ENCODE data around the gene NAT14.

NAT14 gene

DNA sequence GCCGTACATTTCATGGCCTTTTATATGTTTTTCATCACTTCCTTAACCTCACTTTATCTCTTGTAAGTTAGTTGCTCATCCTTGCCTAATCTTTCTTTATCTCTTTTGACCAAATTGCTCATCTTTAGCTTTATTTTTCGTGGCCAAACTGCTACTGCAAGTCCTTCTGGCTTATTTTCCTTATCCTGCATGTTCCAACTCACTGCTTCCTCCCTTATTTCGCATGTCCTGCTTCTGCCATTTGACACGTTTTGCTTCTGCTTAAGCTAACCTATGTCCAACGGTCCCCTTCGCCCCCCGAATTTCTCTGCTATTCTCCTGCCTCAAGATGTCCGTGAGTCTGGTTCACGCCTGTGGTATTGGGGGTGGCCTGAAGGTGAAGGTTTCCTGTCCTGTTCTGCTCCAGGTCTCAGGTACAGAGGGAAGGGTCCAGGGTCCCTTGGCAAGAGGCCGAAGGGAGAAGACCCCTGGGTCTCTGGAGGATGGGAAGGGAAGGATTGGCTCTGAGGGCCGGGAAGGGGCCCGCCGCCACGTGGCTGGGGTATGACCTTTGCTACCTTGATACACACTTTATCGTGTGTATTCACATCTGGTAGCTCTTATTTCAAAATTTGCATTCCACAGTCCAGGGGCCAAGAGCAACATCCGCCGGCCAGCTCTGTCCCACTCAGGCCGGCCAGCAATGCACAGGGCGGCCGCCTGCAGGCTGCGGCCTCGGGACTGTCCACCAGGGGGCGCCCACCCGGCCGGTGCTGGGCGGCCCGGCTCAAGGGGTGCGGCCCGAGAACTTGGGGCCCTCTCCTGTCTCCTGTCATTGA is 17.5 kb upstream of the NAT14 start:
- peak in 1 of 2 donors; percentile 50 for DNase-seq (ENCODE audit: low read depth in 2 of 2, low spot score in 1 of 2)

DNA sequence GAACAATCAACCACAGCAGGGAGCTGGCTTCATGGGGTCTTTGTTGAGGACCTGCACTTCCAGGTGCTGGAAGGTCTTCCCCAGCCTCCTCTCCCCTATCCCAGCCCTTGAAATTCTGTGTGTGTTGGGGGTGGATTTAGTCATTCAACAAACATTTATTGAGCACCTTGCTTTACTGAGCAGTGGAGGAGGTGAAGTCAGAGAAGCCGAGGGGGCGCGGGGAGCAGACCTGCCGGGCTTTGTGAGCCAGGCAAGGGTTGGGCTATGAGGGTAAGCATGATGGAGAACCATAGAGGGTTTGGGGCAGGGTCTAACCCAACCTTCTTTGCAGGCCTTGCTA is 17.0 kb upstream of the NAT14 start:
- DNase-seq (ENCODE audit: low read depth in 2 of 2, low spot score in 1 of 2), result no peak

DNA sequence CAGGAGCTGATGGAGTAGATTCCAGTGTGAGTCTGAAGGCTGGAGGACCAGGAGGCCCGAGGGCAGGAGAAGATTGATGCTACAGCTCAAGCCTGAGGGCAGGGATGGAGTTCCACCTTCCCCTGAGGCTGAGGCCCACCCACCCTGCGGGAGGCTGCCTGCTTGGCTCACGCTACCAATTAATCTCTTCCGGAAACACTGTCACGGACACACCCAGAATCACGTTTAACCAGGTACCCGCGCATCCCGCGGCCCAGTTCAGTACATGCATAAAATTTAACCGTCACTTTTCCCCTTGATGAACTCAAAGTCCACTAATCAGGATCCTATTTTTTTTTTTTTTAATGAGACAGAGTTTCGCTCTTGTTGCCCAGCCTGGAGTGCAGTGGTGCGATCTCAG is 13.7 kb upstream of the NAT14 start:
- no peak for DNase-seq (ENCODE audit: low read depth in 2 of 2, low spot score in 1 of 2)

DNA sequence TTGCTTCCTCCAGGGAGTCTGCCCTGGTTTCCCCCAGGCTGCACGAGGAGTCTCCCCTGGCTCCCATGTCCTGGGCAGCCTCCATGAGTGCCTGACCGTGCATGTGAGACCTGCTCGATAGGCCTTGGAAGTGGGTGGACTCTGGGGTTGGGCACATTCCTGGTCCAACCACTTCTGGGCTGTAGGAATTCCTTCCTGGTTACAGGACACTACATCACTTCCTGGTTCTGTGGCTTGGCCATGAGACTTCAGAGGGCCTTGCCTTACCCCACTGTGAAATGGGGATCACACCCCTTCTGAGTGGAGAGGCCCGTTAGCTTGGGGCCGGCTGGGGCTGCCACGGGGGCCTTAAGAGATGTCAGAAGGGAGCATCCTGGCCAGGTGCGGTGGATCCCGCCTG is 12.5 kb upstream of the NAT14 start:
- DNase-seq (ENCODE audit: low read depth in 2 of 2, low spot score in 1 of 2), result no peak

DNA sequence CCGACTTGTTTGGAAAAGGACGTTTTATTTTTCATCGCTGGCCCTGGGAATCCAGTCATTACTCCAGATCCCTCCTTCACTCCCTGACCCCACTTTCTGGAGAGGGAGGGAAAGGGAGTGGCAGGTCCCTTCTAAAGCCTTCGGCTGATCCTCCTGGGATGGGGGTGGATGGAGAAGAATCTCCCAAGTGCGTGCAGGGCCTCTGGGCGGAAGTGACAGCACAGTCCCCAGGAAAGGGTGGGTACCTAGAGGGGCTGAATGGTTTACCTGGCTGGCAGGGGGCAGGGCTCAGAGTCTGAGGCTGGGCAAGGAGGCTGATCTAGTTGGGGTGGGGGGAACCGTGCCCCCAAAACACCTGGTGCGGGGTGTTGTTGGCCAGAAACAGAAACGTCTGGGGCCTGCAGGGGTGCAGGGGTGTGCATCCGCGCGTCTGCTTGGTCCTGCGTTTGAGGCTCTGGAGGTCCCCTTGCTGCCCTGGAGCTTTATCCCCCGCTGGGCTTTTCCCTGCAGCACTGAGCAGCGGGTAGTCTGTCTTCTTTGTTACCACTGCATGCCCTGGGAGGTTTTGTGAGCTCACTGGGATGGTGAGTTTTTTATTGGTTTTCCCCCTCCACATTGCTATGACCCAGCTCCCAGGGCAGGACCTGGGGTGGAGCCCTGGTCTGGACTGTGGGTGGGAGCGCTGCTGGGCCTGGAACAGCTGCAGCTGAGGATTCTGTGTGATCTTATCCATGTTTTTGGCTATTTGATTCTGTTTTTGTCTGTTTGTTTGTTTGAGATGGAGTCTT is 11.6 kb upstream of the NAT14 start:
- DNase-seq (ENCODE audit: low read depth in 2 of 2, low spot score in 1 of 2), result no peak

DNA sequence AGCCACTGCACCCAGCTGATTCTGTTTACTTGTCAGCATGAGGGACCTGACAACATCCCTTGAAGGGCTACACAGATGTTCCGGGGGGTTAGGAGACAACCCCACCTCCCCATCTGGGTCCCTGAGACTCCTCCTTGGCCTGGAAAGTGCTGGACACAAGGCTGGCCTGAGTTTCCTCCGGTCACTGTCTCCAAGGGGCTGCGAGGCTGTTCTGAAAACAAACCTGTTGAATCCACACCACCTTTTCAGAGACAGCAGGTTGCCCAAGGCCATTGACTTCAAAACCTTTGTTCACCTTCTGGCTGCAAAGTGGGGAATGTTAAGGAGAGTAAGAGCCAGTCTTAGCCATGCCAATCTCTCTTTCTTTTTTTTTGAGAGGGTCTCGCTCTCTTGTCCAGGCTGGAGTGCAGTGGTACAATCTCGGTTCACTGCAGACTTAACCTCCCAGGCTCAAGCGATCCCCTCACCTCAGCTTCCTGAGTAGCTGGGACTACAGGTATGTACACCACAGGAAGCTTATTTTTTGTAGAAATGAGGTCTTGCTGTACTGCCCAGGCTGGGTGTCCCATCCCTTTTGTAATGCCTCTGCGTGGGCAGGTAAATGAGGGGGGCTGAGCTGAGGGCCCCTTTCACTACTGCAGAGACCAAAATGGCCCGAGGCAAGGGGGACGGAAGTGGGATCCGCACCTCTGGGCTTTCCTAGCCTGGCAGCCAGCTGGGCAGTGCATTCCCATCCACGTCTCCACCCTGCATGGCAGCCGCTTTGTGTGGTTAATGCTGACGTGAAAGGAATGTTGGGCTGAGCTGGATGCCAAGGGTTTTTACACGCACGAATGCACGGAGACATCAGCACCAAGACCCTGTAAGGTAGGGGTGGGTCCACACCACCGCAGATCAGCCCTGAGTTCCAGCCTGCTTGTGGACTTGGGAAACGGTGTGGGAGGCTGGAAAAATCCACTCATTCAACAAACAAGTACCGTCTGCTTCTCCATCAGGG is 10.4 kb upstream of the NAT14 start:
- DNase-seq (ENCODE audit: low read depth in 2 of 2, low spot score in 1 of 2), result no peak

DNA sequence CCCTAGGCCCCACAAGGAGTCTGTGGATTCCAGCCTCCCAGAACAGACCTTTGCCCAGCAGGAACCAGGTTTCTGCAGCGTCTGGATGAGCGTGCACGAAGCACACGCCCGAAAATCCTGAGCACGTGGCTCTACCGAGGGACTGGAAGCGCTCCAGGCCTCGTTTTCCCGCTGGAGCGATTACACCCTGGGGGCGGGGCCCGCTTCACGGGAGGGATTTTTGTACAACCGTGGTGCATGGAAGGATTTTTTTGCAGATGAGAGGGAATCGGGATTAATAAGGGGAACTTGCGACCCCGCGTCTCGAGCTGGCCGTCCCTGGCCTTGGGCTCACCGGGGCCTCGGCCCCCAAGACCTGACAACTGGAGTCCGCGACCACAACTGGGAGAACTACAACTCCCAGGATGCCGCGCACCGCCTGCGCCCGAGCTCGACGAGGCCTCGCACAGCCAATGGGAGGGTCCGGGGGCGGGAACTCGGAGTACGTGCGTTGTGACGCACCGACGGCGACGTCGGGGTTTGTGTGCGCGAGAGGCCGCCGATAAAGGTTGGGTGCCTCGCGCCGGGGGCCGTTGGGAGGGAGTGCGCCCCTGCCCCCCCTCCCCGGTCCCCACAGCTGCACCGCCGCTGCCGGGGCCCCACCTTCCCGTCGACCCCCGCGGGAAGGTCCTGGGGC is 8.8 kb upstream of the NAT14 start, which contains the start of gene ZNF628:
TSS of gene ZNF628 (plus strand) at position 518 of the 676 bp plus-strand sequence. CDS start 3,294 bp downstream, outside the sequence.
- peak; percentile 95 to 97 for DNase-seq (ENCODE audit: low read depth in 2 of 2, low spot score in 1 of 2)

DNA sequence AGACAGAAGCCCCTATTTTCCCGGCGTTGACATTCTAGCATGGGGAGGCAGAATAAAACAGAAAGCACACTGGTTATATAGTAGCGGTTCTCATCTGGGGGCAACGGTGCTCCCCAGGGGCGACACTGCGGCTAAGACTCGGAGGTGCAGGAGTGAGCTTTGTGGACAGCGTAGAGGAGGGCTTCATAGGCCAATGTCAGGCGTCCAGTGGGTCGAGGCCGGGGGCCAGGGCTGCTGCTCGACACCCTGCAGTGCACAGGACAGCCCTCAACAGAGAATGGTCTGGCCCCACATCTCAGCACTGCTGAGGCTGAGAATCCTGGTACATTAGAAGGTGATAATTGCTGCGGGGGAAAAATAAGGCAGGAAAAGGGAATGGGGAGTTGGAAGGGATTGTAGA is 7.1 kb upstream of the NAT14 start:
- no peak for DNase-seq (ENCODE audit: low read depth in 2 of 2, low spot score in 1 of 2)

DNA sequence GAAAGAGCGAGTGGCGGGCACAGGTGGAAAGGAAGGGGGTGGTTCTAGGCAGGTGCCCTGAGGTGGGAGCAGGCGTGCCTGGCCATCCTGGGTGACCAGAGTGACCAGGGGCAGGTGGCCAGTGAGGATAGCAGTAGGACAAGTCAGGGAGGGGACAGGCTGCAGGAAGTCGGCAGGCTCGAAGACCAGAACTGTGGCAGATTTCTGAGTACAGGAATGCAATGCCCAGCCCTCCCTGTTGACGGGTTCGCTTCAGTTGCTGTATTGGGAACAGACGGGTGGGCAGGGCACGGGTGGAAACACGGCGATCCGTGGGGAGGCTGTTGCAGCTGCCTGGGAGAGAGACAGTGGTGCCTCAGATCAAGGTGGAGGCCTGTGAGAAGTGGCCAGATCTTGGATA is 6.6 kb upstream of the NAT14 start:
- no peak for DNase-seq (ENCODE audit: low read depth in 2 of 2, low spot score in 1 of 2)

DNA sequence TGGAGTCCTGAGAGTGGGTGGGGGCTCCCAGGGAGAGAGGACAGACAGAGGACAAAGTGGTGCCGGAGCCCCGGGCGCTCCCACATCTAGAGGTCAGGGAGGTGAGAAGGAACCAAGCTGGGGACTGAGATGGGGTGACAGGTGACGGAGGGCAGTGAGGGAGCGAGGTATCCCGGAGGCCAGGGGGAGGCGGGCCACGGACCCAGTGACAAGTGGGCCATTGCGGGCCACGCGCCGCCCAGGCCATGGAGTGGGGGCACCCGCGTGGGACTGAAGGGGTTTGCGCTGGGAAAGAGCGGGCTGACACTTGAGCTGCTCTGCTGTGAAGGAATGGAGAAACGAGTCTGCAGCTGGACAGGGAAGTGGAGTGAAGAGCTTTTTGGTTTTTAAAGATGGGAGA is 5.9 kb upstream of the NAT14 start:
- DNase-seq (ENCODE audit: low read depth in 2 of 2, low spot score in 1 of 2), result no peak

DNA sequence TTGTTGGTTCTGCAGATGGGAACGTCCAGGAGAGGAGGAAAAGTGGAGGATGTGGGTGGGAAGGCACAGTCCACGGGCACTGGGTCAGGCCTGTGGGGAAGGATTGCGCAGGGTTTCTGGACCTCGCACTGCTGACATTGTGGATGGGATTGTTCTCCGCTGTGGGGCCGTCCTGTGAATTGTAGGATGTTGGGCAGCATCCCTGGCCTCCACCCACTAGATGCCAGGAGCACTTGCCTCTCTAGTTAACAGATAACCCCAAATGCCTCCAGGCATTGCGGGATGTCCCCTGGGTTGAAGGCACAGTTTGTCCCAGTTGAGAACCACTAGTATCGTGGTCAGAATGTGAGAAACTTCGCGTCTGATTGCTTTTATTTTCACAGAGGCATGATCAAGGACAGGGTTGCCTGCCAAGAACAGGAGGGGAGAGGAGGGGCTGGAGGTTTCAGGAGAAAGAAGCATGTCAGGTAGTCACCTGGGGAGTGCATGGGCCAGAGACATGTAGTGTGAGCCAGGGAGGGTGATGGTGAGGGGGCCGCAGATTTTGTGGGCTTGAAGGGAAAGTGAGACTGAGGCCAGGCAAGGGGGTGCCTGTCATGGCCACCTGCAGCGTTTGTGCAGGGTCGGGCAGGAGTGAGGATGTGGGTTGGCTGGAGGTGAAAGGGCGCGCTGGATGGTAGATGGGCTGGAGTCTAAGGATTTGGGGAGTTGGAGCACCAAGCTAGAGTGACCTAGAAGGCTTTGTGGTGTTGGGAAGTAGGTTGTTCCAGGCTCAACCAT is 5.3 kb upstream of the NAT14 start:
- no peak for DNase-seq (ENCODE audit: low read depth in 2 of 2, low spot score in 1 of 2)

DNA sequence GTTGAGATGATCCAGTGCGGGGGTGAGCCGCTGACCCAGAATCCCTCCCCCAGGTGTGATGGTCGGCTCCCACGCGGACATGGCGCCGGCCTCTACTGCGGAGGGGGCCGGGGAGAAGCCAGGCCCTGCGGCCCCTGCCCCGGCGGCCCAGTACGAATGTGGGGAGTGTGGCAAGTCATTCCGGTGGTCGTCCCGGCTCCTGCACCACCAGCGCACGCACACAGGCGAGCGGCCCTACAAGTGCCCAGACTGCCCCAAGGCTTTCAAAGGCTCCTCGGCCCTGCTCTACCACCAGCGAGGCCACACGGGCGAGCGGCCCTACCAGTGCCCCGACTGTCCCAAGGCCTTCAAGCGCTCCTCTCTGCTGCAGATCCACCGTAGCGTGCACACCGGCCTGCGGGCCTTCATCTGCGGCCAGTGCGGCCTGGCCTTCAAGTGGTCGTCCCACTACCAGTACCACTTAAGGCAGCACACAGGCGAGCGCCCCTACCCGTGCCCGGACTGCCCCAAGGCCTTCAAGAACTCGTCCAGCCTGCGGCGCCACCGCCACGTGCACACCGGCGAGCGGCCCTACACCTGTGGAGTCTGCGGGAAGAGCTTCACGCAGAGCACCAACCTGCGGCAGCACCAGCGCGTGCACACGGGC is 3.7 kb upstream of the NAT14 start:
- no peak for DNase-seq (ENCODE audit: low read depth in 2 of 2, low spot score in 1 of 2)

DNA sequence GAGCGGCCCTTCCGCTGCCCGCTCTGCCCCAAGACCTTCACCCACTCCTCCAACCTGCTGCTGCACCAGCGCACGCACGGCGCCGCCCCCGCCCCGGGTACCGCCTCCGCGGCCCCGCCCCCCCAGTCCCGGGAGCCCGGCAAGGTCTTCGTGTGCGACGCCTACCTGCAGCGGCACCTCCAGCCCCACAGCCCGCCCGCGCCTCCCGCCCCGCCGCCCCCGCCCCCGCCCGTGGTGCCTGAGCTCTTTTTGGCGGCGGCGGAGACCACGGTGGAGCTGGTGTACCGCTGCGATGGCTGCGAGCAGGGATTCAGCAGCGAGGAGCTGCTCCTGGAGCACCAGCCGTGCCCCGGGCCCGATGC is 3.2 kb upstream of the NAT14 start:
- DNase-seq (ENCODE audit: low read depth in 2 of 2, low spot score in 1 of 2), result no peak

DNA sequence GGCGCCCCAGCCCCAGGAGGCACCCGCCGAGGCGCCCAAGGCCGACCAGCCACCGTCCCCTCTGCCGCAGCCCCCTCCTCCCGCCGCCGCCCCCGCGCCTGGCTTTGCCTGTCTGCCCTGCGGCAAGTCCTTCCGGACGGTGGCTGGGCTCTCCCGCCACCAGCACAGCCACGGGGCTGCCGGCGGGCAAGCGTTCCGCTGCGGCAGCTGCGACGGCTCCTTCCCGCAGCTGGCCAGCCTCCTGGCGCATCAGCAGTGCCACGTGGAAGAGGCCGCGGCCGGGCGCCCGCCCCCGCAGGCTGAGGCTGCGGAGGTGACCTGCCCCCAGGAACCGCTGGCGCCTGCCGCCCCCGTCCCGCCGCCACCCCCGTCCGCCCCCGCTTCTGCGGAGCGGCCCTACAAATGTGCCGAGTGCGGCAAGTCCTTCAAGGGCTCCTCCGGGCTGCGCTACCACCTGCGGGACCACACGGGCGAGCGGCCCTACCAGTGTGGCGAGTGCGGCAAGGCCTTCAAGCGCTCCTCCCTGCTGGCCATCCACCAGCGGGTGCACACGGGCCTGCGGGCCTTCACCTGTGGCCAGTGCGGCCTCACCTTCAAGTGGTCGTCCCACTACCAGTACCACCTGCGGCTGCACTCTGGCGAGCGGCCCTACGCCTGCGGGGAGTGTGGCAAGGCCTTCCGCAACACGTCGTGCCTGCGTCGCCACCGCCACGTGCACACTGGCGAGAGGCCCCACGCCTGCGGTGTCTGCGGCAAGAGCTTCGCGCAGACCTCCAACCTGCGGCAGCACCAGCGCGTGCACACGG is 2.6 kb upstream of the NAT14 start:
- no peak for DNase-seq (ENCODE audit: low read depth in 2 of 2, low spot score in 1 of 2)

DNA sequence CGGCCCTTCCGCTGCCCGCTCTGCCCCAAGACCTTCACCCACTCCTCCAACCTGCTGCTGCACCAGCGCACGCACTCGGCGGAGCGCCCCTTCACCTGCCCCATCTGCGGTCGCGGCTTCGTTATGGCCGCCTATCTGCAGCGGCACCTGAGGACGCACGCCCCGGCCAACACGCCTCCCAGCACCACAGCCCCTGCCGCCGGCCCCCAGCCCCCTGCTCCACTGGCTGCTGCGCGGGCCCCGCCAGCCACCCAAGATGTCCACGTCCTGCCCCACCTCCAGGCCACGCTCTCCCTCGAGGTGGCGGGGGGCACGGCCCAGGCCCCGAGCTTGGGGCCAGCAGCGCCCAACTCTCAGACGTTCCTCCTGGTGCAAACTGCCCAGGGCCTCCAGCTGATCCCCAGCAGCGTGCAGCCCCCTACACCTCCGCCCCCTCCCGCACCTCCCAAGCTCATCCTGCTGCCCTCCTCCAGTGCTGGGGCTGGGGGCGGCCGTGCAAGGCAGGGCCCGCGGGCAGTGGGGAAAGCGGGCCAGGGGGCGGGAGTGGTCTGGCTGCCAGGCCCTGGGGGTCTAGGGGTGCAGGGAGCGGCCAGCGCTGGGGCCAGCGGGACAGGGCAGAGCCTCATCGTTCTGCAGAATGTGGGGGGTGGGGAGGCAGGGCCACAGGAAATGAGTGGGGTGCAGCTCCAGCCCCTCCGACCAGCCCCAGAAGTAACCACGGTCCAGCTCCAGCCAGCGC is 1.9 kb upstream of the NAT14 start:
- DNase-seq (ENCODE audit: low read depth in 2 of 2, low spot score in 1 of 2), result no peak

DNA sequence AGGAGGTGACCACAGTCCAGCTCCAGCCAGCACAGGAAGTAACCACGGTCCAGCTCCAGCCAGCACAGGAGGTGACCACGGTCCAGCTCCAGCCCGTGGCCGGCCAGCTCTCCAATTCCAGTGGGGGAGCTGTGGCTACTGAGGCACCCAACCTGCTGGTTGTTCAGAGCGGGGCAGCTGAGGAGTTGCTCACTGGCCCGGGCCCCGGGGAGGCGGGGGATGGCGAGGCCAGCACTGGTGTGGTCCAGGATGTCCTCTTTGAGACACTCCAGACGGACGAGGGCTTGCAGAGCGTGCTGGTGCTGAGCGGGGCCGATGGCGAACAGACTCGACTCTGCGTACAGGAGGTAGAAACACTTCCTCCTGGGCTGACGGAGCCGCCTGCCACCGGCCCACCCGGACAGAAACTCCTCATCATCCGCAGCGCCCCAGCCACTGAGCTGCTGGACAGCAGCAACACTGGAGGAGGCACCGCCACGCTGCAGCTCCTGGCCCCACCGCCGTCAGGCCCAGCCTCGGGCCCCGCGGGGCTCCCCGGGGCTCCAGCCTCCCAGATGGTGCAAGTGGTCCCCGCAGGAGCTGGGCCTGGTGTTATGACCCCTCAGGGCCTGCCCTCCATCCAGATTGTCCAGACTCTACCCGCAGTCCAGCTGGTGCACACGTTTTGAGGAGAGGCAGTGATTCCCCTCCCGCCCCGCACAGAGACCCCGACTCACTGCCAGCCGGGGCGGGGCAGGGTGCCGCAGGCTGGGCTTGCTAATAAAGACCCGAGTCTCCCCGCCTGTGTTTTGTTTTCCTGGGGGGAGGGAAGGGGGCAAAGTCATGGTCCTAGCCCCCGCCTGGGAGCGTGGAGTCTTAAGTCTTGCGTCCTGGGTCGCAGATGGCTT is 1.0 kb upstream of the NAT14 start:
- no peak for DNase-seq (ENCODE audit: low read depth in 2 of 2, low spot score in 1 of 2)

DNA sequence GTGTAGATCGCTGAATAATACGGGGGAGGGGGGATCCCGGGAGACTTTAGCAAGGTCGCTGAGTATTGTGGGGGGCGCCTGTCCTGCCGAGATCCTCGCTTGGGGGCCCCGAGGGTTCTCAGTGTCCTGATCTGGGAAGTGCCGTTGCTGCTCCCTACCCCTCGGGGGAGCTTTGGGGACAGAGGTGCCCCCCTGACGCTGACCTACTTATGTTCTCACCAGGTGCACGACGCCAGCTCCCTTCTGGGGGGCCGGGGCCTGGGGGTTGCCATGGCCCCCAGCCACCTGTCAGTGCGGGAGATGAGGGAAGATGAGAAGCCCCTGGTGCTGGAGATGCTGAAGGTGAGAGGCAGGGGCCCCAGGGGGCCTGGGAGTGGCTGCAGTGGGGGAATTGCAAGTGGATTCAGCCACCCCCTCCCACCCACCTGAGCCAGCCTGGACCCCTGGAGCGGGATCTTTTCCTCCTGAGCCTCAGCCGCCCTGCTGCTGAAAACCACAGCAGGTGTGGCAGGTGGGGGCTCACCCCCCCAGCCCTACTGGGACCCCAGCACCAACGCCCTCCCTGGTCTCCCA is 537 bp downstream of the NAT14 start:
- no peak for DNase-seq (ENCODE audit: low read depth in 2 of 2, low spot score in 1 of 2)
